Stimulated activated CD4-positive, alpha-beta T cell treated with anti-CD3 and anti-CD28 coated beads, TNF-alpha, amount 100 ng/mL, for 48 hours (primary cell): Measurements from ENCODE around the gene PRKAG2.
A peak's percentile ranks its signal among the peaks of the same experiment; 100 is the strongest.

Experiments
- DNase-seq, 3 donors: peaks; one replicate each; pipeline ENCODE4 v3.0.0-alpha.2; 2020; ENCODE audit warnings: low read depth in 3 of 3

The PRKAG2 gene

DNA sequence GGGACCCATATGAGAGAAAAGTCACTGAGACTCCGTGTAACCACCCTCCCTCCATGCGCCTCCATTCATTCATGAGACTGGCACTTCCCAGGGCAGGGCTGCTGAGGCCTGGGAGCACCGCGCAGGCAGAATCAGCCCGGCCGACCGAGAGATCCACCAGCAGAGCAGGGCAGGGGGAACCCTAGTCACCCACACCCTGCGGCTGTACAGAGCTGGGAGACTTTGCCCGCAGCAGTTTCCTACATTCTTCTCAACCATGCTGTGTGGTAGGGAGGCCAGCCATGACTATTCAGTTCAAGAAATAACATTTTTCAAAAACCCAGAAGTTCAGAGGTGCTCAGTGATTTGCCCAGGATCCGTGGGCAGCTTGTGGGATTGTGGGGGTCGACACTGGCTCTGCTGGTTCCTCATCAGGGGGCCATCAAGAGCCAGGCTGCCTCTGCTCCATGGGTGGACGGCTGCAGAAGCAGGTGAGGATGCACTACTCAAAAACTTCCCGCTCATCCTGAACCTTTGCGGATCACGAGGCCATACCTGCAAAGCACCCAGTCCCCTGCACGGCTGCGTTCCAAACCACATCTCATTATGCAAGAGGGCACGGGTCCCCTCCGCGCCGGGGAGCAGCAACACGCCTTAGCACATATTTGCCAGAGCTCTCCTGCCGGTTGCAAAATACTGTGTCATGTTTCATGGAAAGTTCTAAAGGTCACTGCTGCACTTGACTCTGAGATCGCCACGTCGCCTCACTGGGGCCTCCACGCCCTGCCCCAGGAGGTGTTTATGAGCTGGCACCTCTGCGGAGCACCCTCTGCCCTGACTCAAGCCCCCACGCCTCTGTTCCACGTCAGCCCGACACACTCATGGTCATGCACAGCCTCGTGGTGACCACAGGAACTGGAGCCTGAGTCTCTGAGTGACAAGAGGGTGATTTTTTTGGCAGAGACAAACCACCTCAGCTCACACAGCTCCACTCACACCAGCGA, 132.0 kb downstream of the PRKAG2 start:
- peak in 1 of 3 donors; percentile 51 for DNase-seq

DNA sequence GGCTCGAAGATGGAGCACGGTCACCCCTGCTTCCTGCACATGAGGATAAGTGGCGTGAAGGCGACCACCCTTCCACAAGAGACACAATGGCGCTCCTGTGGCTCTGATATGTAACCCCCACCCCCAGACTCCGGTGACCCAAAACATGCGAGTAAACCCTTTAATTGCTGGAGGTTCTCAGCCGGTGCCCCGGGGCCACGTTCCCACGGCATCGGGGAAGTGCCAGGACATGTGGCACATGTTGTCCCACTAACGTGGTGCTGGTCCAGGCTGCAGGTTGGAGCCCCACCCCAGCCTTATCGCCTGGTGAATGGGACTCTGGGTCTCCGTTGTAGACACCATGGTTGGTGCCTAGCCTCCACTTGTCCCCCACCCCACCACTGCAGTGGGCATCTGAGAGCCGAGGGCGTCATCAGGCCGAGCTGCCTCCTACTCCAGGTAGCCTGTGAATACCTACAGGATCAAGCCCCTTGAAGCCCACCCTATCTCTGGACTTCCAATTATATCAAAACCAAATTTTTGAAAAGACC, 132.8 kb downstream of the PRKAG2 start:
- DNase-seq, result no peak

DNA sequence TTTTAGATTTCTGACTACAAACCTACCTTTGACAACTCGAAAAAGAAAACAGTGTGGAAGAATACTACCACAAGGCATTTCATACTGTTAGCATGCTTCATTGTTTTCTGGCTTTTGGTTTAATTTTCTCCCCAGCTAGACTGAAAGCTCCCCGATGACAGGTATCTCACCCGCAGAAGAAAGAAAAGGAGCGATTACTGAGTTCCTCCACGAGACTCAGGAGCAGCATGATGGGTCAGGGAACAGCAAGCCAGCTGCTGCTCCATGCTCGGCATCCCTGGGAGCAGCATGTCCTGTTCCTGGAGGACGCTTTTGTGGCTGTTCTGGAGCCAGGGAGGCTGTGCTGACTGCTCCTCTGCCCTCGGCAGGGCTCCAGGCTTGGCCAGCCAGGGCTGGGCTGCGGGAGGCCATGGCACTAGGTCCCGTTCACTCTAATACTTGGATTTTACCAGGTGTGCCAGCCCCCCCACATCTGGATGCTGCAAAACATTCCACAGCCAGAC, 133.4 kb downstream of the PRKAG2 start:
- DNase-seq, result no peak

DNA sequence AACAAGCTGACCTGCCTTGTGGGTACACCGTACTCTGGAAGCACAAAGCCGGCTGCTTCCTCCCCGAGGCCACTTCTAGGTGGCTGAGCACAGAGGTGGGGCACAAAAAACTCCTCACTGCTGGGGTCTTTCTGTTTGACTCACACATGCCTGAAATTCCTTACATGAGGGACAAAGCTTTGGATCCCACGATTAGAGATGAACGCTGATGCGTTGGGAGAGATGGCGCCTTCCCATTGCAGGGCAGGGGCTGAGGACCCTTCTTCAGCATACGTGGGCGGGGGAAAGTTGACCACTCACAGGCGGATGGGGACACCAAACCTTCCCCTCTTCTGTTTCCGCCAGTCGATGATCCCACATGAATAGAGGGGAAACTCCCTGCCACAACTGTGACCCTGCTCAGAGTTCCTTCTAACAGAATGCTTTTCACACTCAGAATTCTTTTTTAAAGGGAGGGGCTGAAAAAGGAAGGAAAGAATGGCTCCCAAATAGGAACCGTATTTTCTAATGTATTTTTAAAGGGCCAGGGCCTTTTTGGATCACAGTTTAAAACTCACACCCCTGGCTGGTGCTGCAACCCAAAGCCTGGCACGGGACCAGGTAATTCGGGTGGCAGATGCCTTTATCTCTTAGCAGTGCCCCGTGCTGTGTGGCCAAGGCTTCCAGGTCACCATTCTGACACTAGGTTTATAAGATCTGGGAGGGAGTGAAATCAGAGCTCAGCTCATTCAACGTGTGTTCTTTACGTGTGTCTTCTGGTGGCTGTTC, 134.0 kb downstream of the PRKAG2 start:
- DNase-seq, result no peak

DNA sequence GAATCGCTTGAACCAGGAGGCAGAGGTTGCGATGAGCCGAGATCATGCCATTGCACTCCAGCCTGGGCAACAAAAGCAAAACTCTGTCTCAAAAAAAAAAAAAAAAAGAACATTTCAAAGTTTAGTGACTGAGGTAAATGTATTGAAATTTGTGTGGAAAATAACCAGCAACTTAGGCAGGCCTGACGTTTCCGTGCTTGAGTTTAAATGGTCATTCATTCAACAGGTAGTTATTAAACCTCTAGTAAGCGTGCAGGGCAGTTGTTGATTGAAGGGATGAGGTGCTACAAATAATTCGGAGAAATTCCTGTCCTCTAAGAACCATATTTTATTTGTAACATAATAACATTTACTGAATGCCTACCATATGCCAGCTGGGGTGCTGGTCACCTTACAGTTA, 135.3 kb downstream of the PRKAG2 start:
- no peak for DNase-seq

DNA sequence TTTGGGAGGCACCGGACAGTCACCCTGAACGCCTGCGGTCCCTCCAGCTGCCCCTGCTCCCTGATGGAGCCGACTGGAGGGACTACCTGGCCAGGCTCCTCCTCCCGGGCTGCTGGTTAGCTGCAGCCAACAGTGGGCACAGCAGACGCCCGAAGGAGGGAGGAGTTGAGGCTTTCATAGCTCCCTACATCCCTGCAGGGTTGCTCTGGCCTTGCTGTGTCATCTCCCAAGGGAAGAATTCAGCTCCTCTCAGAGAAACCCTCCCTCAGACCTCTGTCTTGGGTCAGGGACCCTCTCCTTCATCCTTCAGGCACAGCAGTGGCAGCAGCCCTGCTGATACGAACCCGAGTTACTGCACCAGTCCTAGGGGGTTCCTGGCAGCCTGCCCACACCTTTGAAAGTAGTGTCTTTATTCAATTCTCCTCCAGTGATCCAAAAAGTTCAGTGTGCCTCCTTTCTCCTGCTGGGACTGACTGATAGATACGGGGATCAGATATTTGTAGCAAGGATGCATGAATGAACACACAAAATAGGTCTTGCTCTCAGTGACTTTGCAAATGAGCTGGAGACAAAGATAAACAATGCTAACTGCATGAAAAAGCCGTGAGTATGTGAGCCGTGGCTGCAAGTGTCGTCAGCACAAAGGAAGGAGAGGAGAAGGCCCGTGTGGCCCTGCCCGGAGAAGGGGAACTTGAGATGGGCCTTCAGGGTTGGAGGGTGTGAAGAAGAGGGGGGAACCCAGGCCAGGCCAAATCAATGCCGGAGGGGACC, 136.6 kb downstream of the PRKAG2 start:
- no peak for DNase-seq

DNA sequence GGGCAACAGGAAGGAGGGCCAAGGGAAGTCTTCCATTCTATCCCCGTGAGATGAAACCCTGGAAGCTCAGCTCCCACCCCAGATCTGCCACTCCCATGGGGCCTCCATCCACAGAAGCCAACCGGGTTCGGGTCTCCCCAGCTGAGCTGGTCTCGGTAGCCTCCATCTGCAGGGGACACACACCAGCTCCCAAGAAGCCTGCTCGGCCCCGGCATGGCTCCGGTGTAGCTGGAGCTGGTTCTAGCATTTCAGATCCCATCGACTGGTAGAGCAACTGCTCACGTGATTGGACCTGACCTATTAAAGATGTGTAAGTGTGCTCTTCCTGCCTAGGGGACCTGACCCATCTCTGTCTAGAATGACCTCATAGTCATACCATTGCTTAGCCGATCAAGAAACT, 138.0 kb downstream of the PRKAG2 start:
- no peak for DNase-seq

DNA sequence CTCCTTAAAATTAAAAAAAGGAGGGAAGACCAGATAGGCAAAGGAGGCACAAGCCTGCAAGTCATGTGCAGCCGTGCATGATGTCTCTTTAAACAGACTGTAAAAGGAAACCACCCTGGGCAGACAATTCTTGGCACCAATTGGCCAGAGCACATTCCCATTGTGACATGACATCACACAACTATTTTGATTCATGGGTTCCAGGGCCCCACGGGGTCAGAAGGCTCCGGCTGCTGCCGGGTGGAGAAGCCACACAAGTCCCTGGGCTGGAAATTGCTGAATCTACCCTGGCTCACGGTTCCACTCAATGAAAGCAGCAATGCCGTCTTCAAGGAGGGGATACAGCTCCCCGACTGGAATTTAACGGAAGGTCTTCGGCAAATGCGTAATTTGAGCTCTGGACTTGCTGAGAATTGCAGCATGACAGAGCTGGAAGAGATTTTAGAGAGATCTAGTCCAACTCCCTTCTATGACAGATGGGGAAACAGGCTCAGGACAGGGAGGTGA, 140.5 kb downstream of the PRKAG2 start:
- no peak for DNase-seq

DNA sequence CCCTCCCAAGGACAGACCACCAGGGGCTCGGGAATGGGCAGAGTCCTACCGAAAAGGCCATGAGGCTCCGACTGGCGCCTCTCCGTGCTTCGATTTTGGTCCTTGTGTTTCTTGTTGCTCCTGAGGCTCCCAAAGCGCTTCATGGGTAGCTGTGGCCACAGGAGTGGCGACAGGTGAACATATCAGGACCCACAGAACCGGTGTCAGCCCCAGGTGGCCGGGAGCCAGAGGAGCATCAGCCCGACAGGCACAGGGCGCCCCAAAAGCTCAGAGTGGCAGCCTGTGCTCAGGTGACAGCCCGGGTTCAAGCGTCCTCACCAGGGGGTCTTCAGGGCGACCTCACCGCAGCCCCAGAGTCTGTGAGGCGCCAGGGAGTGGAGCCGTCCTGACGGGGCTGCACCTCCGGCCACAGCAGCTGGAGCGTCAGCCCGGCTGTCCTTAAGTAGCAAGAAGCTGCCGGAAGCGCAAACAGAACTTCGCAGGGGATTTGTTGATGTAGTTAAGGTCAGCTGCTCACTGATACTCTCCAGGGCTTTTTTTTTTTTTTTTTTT, 141.0 kb downstream of the PRKAG2 start:
- no peak for DNase-seq

DNA sequence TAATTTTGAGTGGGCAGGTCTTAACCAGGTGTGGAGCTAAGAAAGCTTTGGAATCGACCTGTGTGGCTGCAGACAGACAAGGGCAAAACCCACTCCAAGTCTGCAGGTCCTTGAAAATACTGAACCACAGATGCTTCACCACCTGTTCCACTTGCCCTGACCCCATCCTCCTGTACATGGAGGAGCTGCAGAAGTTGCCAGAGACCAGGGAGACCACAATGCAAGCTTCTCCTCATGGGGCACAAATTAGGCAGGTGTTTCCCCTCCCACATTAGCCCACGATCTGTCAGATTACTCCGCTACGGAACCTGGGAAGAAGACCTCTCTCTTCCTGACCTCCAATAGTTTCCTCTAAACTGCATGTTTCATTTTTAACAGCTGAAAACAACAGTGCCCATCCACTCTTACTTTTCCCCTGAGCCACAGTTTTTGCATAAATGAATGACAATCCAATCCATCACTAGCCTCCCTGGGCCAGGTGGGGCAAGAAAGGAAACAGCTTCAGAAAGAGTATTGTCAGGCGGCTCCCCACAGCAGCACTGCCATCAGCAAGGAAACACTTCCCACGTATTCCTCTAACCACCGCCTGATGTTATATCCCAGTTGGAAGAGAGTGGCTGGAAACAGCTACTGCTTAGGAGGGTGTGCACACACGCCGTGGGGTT, 141.6 kb downstream of the PRKAG2 start:
- no peak for DNase-seq

DNA sequence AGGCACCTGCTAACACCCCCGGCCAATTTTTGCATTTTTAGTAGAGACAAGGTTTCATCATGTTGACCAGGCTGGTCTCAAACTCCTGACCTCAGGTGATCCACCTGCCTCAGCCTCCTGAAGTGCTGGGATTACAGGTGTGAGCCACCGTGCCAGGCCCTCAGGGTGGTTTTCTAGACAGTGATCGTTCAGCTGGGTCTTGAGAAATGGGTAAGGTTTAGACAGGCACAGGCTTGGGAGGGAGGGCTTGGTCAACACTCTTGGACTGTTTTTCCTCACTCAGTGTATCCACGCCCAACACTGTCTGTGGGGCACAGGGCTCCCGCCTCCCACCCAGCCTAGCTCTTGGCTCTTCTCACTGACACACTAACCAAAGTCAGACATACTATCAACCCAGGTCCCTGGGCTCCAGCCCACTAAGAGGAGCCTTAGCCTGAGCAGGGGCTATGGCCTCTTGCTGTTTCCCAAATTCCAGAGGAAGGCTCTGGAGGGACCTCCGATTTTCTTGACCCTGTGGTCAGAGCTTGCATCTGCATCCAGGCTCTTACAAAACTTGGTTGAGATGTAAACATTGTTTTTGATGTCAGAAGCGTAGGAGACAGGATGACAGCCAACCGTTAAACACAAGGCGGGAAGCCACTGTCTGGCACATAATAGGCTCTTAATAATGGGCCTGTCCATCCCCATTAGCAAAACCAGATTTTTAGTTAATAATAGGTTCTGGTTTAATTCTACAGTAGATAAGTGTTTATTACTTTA, 143.9 kb downstream of the PRKAG2 start:
- no peak for DNase-seq

DNA sequence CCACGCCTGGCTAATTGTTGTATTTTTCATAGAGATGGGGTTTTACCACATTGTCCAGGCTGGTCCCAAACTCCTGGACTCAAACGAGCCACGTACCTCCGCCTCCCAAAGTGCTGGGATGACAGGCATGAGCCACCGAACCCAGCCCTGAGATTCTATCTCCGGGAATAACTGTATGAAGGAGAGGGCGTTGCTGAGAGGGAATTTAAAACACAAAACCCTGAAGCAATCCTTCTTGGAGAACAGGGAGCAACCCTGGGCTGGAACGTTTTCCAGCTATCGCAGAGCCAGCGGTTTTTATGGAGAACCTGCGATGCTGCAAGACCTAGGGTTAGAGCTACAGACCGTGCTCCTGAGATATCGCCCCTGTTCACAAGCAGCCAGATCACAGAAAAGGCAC, 144.6 kb downstream of the PRKAG2 start:
- no peak for DNase-seq

DNA sequence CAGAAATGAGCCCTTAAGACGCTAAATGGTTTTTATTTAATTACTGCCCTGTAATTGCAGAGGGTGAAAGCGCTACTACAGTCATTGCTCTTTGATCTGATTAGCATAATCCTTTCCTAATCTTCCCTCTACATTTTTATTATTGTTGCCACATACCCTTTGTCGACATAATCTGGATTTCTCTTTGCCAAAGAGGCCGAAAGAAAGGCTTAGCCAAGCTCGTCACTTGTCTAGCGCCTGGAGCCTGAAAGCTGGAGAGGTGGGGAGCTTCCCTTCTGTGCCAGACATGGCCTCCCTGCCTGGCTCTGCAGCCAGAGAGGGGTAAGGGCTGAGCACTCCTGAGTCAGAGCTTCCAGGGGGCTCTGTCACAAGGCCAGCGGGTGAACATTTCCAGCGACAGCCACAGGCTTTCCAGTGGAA, 145.9 kb downstream of the PRKAG2 start:
- DNase-seq, result no peak

DNA sequence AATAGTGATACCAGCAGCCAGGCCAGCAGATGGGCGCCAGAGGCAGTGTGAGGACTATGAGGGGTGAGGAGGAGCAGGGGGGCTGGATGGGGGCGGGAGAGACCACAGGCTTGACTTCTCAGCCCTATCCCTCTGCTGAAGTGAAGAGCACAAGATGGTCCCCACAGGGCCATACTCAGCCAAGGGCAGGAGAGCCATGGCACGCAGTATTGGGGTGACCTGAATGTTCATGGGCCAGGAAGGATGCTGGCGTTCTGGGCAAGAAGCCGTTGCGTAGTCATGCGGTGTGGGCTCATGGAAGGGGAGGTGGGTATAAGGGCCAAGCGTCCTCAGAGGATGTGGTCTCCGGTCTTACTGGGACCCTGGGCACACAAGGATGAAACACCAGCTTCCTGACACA, 146.3 kb downstream of the PRKAG2 start:
- DNase-seq, result no peak

DNA sequence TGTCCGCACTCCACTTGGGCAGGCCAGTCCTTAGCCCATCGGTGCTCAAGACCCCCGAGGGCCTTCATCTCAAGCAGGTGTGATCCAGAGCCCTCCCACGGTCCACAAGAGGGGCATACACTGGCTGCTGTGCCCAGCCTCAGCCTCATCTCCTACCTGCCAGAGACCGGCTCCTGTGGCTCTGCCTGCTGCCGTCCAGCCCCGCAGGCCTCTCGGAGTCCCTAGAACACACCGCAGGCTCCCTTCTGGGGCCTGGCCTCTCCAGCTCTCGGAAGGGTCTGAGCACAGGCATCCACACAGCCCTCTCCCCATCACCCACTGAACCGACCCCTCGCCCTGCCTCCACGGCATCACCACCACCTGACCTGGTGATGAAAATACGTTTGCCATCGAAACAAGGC, 147.4 kb downstream of the PRKAG2 start:
- DNase-seq, result no peak

DNA sequence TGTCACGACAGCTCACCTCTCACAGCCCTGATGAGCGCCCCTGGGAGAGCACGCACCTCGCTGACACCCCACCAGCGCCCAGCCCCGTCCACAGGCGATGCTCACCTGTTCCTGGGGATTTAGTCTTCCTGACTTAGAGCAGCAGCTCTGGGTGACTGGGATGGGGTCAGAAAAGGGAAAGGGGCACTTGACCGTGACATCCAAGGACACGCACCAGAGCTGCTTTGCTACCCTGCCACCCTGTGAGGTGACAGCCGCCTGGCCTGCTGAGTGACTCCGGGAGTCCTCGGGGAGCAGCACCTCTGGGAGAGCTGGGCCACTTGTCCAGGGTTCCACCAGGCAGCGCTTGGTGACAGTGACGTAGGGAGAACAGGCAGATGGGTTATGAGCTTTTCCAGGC, 148.2 kb downstream of the PRKAG2 start:
- DNase-seq, result no peak

DNA sequence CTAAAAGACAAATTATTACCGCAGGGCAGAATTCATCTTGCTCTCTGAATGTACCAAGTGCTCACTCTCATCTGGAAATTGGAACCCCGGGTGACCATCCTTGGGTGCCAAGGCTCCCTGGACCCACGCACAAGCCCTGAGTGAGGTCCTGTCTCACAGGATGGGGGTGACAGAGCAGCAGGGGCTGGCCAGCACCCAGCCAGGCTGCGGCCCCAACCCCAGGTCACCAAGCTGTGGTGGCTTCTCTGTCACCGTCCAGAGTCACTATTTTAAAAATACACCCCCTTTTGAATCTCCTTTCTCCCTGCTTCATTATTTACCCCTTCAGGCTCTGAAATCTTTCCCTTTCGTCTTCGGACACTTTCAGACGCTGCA, 148.6 kb downstream of the PRKAG2 start:
- DNase-seq, result no peak

DNA sequence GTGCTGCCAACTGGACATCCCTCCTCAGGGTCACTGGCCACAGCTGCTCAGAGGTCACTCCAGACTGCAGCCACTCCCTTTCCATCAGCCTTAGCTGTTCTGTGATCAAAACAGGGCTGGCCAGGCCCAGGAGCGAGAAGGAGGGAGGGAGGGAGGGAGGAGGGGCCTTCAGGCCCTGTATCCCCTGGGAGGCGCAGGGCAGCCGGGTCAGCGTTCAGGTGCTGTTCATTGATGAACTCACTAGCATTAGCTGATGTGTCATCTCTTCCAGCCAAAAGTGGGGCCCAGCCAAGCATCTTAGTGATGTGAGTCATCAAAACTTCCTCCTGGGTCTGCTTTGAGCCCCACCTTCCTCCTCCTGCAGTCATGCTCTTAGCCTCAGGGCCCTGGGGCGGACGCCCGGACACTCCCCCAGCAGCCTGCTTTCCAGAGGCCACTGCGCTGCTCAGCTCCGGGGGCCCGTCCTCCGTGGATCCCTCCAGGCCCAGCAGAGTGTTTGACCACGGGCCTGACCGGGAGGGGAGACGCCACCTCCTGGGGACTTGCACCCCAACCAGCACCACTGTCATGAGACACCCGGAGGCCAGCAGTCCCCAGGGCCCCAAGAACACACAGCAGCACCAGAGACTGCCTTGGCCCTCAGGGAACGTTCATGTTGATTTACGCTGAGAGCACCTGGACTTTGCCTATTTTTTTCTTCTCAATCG, 149.2 kb downstream of the PRKAG2 start:
- DNase-seq, result peak; percentile 27 to 60 (median 53)
